ENCODE data around the gene PIK3CA.
A peak's percentile ranks its signal among the peaks of the same experiment; 100 is the strongest.

The PIK3CA gene

GRCh38 chr3:179158336-179159039 lies 10.3 kb downstream of the PIK3CA start:
- DNase-seq (ENCODE audit: low read depth), result no peak

DNA sequence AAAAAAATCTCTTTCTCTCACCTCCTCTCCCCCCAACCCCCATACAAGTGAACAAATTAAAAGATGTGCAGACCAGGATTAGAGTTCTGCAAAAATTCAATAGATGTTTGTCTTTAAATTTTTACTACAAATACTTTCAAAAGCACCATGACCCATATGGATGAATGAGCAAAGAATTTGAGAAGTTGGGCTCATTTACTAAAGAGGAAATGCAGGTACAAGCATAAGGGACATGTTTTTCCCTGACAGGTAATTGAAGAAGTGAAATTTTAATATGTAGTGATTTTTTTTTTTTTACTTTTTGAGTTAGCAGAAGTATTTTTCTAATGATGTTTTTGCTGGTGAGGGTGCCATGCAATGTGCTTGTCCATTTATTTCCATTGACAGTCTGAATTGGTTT lies 15.3 kb downstream of the PIK3CA start:
- no peak for DNase-seq (ENCODE audit: low read depth)

GRCh38 chr3:179164857-179165256 lies 16.7 kb downstream of the PIK3CA start:
- no peak for DNase-seq (ENCODE audit: low read depth)

DNA sequence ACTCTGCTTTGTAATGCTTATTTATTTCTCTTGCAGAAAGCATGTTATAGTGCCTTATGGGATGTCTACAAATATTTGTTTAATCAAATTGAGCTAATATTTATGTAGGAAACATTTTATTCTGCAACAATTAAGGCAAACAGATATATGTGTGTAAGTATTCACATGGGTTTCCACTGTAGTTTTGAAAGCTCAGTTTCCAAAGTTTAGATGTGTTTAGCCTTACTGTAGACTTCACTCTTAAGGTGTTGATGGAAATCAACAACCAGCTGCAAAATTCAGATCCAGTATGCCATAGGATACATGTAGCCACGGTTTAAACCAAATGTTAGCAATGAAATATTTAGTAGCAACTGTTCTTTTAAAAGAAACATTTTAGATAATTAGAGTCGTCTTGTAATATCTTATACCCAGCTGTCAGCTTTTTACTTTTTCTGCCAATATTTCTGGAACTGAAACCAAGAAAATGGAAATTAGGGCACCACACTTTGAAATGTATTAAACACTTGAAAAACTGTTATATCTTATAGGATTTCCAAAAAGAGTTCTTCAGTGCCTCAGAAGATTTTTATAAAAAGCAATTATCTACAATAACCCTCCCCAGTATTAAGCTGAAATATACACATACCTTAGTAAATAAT lies 18.5 kb downstream of the PIK3CA start:
- DNase-seq (ENCODE audit: low read depth), result no peak

DNA sequence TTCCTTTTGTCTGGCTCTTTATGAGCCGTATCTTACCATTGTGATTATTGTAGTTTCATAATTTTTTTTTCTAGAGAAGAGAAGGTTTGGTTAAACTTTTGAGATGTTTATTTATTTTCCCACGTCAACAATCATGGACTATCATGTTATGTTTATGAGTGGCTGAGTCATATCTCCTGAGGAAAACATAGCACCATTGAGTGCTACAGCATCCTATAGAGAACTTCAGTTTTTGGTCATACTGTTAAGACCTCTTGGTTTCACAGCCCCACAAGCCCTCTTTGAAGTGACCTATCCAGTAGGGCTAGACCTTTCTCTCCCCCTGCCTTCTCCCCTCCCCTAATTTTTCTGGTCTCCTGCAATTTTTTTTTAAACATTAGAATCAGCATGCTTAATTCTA lies 20.8 kb downstream of the PIK3CA start:
- DNase-seq (ENCODE audit: low read depth), result no peak

- DNase-seq (ENCODE audit: low read depth), result no peak
Observed at GRCh38 chr3:179172546-179172945, 24.4 kb downstream of the PIK3CA start.

DNA sequence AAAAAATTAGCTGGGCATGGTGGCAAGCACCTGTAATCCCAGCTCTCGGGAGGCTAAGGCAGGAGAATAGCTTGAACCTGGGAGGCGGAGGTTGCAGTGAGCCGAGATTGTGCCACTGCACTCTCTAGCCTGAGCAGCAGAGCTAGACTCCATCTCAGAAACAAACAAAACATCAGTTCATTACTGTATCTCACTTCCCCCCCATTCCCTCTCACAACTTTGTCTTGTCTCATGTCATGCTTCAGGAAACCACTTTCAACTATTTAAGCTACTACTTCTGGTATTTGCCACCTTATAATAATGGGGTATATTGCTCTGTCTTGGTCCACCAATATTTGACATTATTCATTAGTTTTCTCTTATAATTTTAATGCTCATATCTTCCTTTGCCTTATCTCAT lies 26.2 kb downstream of the PIK3CA start:
- DNase-seq (ENCODE audit: low read depth), result no peak

GRCh38 chr3:179174898-179175297 lies 26.7 kb downstream of the PIK3CA start:
- DNase-seq (ENCODE audit: low read depth), result no peak

DNA sequence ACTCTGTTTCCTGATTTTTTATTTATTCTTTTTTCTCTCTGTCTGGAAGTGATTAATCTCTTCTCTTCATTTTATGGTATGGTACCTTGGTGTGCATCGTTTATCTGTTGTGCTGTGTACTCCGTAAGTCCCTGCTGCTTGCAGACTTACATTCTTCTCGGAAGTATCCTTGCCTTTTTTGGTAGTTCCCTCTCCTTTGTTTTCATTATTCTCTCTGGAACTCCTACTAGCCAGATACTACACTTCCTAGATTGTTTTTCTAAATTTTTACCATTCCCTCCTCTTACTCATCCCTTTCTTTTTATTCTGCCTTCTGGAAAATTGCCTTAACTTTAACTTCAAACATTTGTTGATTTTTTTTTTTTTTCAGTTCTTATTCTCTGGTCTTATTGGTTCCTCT lies 27.2 kb downstream of the PIK3CA start:
- DNase-seq (ENCODE audit: low read depth), result no peak

DNA sequence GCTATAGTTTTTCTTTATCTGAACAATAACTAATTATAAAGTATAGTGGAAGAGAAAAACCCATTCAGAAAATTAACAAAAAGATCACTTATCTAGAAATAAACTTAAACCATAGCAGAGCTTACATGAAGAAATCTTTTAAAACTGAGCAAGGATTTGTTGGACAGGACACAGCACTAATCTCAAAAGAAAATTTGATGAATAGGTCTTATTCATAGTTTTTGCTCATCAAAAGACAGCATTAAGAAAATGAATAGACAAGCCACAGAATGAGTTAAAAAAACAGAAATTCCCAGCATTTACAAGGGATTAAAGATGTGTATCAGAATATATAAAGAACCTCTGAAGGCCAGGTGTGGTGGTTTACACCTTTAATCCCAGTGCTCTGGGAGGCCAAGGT lies 29.5 kb downstream of the PIK3CA start:
- DNase-seq (ENCODE audit: low read depth), result no peak

- DNase-seq (ENCODE audit: low read depth), result no peak
Observed at GRCh38 chr3:179179256-179179655, 31.1 kb downstream of the PIK3CA start.

- DNase-seq (ENCODE audit: low read depth), result peak; percentile 86
Observed at GRCh38 chr3:179179979-179180759, 32.0 kb downstream of the PIK3CA start.

- peak; percentile 85 for DNase-seq (ENCODE audit: low read depth)
Observed at GRCh38 chr3:179181021-179181472, 32.9 kb downstream of the PIK3CA start.

GRCh38 chr3:179181993-179182551 lies 33.9 kb downstream of the PIK3CA start:
- DNase-seq (ENCODE audit: low read depth), result peak; percentile 47

- DNase-seq (ENCODE audit: low read depth), result peak; percentile 22
Observed at GRCh38 chr3:179182902-179183301, 34.7 kb downstream of the PIK3CA start.

- peak; percentile 22 for DNase-seq (ENCODE audit: low read depth)
Observed at GRCh38 chr3:179184826-179185225, 36.7 kb downstream of the PIK3CA start.

GRCh38 chr3:179186426-179186825 lies 38.3 kb downstream of the PIK3CA start:
- DNase-seq (ENCODE audit: low read depth), result no peak

DNA sequence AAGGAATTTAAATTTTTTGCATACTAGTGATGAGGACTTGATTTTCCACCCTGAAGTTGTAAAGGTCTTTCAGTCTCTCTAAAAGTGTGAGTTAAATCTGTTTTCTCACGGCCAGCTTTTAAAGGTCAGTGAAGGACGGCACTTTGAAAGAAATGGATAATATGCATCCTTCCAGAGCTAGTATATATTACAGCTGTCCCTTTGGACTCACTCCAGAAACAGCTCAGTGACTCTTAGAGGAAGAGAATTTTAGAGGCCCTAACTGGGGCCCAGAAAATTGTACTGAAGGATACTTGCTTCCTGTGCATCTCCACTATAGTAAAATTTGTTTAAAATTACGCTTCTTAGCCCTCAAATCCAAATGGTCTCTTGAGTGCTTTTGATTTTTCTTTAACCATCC lies 41.6 kb downstream of the PIK3CA start:
- DNase-seq (ENCODE audit: low read depth), result peak; percentile 35

GRCh38 chr3:179190581-179190980 lies 42.4 kb downstream of the PIK3CA start:
- DNase-seq (ENCODE audit: low read depth), result no peak

DNA sequence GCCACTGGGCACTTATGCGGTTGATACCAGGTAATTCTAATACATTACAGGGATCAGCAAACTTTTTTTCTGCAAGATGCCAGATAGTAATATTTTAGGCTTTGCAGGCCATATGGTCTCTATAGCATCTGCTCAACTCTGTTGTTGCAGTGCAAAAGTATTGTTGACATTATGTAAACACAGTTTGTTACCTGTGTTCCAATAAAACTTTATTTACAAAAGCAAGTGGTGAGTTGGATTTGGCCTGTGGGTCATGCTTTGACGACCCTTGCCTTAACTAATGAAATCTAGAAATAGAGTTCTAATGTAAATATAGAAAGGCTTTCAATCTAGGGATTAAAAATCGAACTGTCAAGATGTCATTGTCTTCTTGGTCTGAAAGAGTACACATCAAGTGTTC lies 44.4 kb downstream of the PIK3CA start:
- no peak for DNase-seq (ENCODE audit: low read depth)

- peak; percentile 38 for DNase-seq (ENCODE audit: low read depth)
Observed at GRCh38 chr3:179194931-179195330, 46.8 kb downstream of the PIK3CA start.

DNA sequence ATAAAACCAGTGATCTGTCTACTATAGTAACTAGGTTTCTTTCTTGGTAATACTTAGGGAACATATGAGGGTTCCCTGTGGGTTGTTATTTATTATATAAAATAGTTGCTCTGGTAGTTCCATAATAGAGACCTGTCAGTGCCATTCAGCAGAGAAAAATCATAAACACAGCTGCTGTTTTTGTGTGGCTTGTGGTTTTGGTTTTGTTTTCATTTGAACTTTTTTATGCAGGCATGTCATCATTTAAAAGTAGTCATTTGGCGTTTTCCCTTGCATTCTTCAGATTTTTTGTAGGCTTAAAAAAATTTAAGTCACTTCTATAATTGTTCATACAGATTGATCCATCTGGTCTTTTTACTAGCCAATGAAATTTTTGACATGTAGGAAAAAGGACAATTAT lies 47.9 kb downstream of the PIK3CA start:
- peak; percentile 82 for DNase-seq (ENCODE audit: low read depth)

DNA sequence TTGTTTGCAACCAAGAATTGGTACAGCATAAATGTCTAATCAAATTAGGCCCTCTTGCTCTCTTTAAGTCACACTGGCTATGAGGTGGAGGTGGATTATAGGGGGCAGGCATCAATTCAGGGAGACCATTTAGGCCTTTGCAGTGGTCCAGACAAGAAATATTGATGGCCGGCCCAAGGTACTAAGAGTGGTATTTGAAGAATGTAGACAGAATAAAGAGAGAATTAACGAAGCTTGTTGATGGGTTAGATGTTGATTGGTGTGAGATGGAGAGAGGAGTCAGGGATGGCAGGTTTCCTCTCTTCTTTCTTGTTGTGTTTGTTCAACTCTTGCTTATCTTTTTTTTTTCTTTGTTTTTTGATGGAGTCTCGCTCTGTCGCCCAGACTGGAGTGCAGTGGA lies 48.5 kb downstream of the PIK3CA start:
- no peak for DNase-seq (ENCODE audit: low read depth)

All from amniotic epithelial cell (primary cell).